ENCODE measurements around the gene MCM8. TPM values are rescaled to one million over a fixed set of nuclear protein-coding genes. Genes with fewer than 3 reads are reported as not detected.

The MCM8 gene
- total and polyA plus RNA-seq, 2 experiments from 2014 or later, result 1.5 to 6.7 TPM

- H3K9me2 ChIP-seq (replicated peaks; ENCODE audit: insufficient read depth), result no peaks in the 10 kb centered on the region
- 96% methylated on average over 4 of the region's 4 CpGs for WGBS (ENCODE audit: low lambda C conversion rate, missing lambda C conversion rate)
- H4K20me1 ChIP-seq (ENCODE audit: insufficient read depth, poor library complexity, severe bottlenecking), result peaks cover under 1% of the 10 kb centered on the region
- no peak for TF ChIP-seq CTCF (IDR thresholded peaks at IDR 0.05; ENCODE audit: poor library complexity)
- TF ChIP-seq EZH2 (IDR thresholded peaks at IDR 0.05; ENCODE audit: borderline replicate concordance), result no peak
- TF ChIP-seq EZH2phosphoT487 (IDR thresholded peaks at IDR 0.05; ENCODE audit: low read depth, severe bottlenecking, unreplicated experiment), result no peak
- no peak overlapping the region for H3K4me2 ChIP-seq
- peaks cover 20% of the 10 kb centered on the region for H3K79me2 ChIP-seq
- H3K4me1 ChIP-seq (ENCODE audit: insufficient read depth), result peaks cover 7% of the 10 kb centered on the region
- no peak overlapping the region for H3K4me3 ChIP-seq
- no peaks in the 10 kb centered on the region for H3K27me3 ChIP-seq
- H3K36me3 ChIP-seq (replicated peaks; ENCODE audit: insufficient read depth, low read depth), result no peaks in the 10 kb centered on the region
- no peak overlapping the region for H3K27ac ChIP-seq
- DNase-seq (ENCODE audit: low spot score), result no peak
- H2AFZ ChIP-seq, result no peak overlapping the region
- H3K9me3 ChIP-seq (ENCODE audit: low read depth), result no peaks in the 10 kb centered on the region
Observed at GRCh38 chr20:6036213-6036612, 85.8 kb downstream of the MCM8 start.

- Histone ChIP-seq H3K27ac (no peak overlapping the region), H3K4me2 (no peak overlapping the region), H3K36me3 (replicated peaks; ENCODE audit: insufficient read depth, low read depth) (no peaks in the 10 kb centered on the region), H3K27me3 (no peaks in the 10 kb centered on the region), H4K20me1 (ENCODE audit: insufficient read depth, poor library complexity, severe bottlenecking) (no peaks in the 10 kb centered on the region), H3K9me2 (replicated peaks; ENCODE audit: insufficient read depth) (no peaks in the 10 kb centered on the region), H3K9me3 (ENCODE audit: low read depth) (no peaks in the 10 kb centered on the region), H3K4me3 (no peak overlapping the region), H3K4me1 (ENCODE audit: insufficient read depth) (peaks cover 7% of the 10 kb centered on the region), H2AFZ (no peak overlapping the region), H3K79me2 (peaks cover 17% of the 10 kb centered on the region)
- DNase-seq (ENCODE audit: low spot score), result no peak
- 88% methylated on average over 1 of the region's 1 CpG for WGBS (ENCODE audit: low lambda C conversion rate, missing lambda C conversion rate)
- no peak for TF ChIP-seq CTCF (IDR thresholded peaks at IDR 0.05; ENCODE audit: poor library complexity)
- no peak for TF ChIP-seq EZH2 (IDR thresholded peaks at IDR 0.05; ENCODE audit: borderline replicate concordance)
- no peak for TF ChIP-seq EZH2phosphoT487 (IDR thresholded peaks at IDR 0.05; ENCODE audit: low read depth, severe bottlenecking, unreplicated experiment)
Observed at GRCh38 chr20:6037082-6037481, 86.6 kb downstream of the MCM8 start.

DNA sequence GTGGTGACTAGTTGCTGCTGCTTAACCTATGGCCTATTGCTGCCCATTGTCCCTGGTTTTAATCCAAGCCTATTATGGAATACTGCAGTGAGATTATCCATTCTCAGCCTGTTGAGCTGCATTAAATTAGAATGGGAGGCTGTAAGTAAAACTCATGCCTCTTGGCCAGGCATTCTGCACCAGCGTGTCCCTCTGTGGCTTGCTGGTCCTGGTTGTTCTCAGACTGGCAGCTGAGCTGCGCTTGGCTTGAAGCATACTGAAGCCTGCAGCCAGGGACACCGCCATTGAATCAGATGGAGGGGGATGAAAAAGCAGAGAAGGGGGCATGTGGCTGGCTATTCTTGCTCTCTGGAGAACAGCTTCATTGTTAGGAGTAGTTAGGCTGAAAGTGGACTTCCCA lies 87.8 kb downstream of the MCM8 start:
- WGBS (ENCODE audit: low lambda C conversion rate, missing lambda C conversion rate), result 90% methylated on average over 3 of the region's 3 CpGs
- no peaks in the 10 kb centered on the region for H4K20me1 ChIP-seq (ENCODE audit: insufficient read depth, poor library complexity, severe bottlenecking)

More for the DNA sequence above, 87.8 kb downstream of the MCM8 start:
- Histone ChIP-seq H3K4me2 (no peak overlapping the region), H3K79me2 (peaks cover 9% of the 10 kb centered on the region), H3K27me3 (no peaks in the 10 kb centered on the region), H2AFZ (no peak overlapping the region), H3K4me3 (no peak overlapping the region), H3K4me1 (ENCODE audit: insufficient read depth) (peaks cover 7% of the 10 kb centered on the region), H3K9me2 (replicated peaks; ENCODE audit: insufficient read depth) (no peaks in the 10 kb centered on the region), H3K36me3 (replicated peaks; ENCODE audit: insufficient read depth, low read depth) (no peaks in the 10 kb centered on the region), H3K9me3 (ENCODE audit: low read depth) (no peaks in the 10 kb centered on the region), H3K27ac (no peak overlapping the region)
- DNase-seq (ENCODE audit: low spot score), result no peak
- TF ChIP-seq EZH2 (IDR thresholded peaks at IDR 0.05; ENCODE audit: borderline replicate concordance) (no peak), EZH2phosphoT487 (IDR thresholded peaks at IDR 0.05; ENCODE audit: low read depth, severe bottlenecking, unreplicated experiment) (no peak), CTCF (IDR thresholded peaks at IDR 0.05; ENCODE audit: poor library complexity) (no peak)

All from hepatocyte (in vitro differentiated cells).